Measurements from ENCODE around the gene FAM53B.

FAM53B gene

DNA sequence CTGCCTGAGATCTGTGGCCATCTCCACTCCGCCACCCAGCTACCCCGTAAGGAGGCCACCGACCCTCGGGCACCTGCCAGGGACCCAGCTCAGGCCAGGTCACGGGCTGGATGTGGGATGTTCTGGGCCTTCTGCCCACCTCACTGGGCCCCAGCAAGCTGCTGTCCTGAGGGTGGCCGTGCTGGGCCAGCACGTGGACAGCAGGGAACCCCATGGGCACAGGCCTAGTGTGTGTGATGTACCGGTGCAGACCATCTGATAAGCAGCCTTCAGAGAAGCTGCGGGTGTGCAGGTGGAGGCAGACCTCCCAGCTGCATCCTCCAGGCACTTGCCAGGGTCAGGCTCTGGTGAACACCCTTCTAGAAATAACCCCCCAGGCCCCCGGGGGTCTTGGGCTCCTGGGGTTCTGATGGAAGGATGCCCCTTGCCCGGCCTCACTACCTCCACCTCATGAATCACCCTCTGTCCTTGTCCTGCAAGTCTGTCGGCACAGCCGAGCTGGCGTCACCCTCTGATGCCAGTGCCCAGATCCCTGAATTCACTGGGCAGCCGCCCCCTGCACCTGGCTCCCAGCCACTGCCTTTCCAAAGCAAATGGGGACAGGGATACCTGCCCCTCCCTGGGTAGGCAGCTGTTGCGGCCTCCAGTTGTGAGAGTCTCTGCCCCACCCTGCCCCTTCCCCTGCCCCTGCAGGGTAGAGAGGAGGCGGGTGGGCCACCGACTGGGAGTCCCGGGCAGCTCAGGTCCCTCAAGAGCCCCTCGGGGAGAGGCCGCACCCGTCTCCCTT is 139.8 kb downstream of the FAM53B start:
- Histone ChIP-seq H3K4me3 (ENCODE audit: low read length) (no peak overlapping the region), H3K36me3 (ENCODE audit: insufficient read depth, low read length) (no peaks in the 10 kb centered on the region), H3K4me1 (ENCODE audit: insufficient read depth, low read length) (peaks cover 12% of the 10 kb centered on the region), H2AFZ (ENCODE audit: low read depth, low read length) (no peak overlapping the region), H3K9me3 (ENCODE audit: low read length) (no peaks in the 10 kb centered on the region), H3K27me3 (ENCODE audit: insufficient read depth, low read length) (no peaks in the 10 kb centered on the region)

DNA sequence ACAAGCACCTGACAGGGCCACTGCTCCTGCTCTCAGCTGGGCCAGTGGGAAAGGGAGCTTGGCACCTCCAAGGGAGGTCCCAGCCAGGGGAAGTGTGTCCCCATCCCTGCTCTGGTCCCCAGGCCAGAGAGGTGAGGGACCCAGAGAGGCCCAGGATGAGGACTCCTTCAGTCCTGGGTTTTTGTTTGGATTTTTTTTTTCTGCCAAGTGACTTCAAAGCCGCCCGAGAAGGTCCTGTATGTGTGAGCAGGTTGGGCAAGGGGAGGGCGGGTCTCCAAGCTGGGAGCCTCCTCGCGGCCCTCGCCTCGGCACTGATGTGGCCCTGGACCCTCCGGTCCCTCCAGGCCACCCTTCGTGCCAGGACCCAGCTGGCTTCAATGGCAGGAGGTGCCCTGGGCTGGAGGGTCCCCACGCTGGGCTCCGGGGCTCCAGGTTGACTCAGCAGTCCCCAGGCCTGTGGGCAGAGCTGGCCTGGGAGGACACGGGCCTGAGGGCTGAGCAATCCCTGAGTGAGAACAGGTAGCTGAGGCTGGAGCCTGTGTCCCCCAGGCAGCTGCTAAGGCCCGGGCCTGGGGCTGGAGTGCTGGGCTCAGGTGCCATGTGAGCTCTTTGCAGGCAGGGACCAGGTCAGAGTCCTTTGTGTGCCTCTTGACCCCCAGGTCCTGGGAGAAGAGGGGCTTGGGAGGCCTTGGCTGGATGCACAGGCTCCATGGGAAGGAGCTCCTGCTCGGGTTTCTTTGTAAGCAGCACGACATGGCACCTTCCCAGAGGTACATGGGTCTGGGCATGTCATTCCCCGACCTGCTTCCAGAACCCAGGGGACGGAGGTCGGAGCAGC is 140.6 kb downstream of the FAM53B start:
- H3K4me1 ChIP-seq (ENCODE audit: insufficient read depth, low read length) = peaks cover 12% of the 10 kb centered on the region
- no peaks in the 10 kb centered on the region for H3K9me3 ChIP-seq (ENCODE audit: low read length)
- H3K27me3 ChIP-seq (ENCODE audit: insufficient read depth, low read length) = no peaks in the 10 kb centered on the region
- H3K4me3 ChIP-seq (ENCODE audit: low read length) = no peak overlapping the region
- no peaks in the 10 kb centered on the region for H3K36me3 ChIP-seq (ENCODE audit: insufficient read depth, low read length)
- no peak overlapping the region for H2AFZ ChIP-seq (ENCODE audit: low read depth, low read length)

DNA sequence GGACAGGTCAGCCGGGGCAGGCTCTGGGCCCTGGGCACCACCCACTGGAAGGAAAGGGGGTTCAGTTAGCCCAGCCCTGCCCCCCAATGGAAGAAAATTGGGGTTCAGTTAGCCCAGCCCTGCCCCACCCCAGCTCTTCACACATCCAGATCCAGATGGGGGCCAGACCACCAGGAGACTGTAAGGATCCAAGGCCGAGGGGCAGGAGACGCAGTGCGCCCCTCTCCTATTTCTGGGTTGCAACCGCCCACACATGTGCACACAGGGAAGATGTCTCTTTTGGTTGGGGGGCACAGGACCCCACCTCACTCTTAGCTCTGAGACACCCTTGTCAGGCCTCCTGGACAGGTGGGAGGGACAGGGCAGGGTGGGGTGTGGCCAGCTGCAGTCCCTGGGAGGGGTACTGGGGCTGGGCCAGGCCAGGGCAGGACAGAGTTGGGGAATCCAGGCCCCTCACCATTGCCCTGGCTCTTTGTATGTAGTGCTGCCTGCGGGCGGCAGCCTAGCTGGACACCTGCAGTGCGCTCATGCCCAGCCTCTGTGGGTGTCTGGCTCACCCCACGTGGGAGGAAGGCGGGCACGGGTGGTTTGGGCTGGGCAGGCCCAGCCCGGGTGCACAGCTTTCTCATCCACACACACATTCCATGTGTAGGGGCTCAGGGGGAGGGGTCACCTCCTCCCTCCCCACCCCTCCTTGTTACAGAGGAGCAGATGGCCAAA is 141.4 kb downstream of the FAM53B start:
- no peaks in the 10 kb centered on the region for H3K27me3 ChIP-seq (ENCODE audit: insufficient read depth, low read length)
- H3K36me3 ChIP-seq (ENCODE audit: insufficient read depth, low read length) = no peaks in the 10 kb centered on the region
- H3K4me3 ChIP-seq (ENCODE audit: low read length) = no peak overlapping the region
- no peak overlapping the region for H2AFZ ChIP-seq (ENCODE audit: low read depth, low read length)
- H3K4me1 ChIP-seq (ENCODE audit: insufficient read depth, low read length) = peaks cover 12% of the 10 kb centered on the region
- no peaks in the 10 kb centered on the region for H3K9me3 ChIP-seq (ENCODE audit: low read length)

DNA sequence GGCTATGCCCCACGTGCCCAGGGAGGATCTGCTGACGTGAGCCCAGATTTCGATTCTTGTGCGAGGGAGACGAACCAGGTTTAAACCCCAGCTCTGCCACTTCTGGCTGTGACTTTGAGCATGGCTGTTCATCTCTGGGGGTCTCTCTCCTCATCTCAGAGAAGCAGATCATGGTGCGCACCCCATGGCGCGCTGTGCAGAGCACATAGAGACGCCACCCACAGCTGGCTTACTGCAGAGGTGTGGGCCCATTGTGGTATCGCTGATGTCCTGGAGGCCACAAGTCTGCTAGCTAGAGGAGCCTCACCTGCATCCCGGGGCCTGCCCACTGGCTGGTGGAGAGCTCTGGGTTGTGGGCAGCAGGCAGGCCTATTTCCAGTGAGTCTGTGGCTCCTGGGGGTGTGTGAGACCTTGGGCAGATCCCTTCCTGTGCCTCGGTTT is 142.0 kb downstream of the FAM53B start:
- Histone ChIP-seq H3K4me1 (ENCODE audit: insufficient read depth, low read length) (peaks cover 11% of the 10 kb centered on the region), H3K27me3 (ENCODE audit: insufficient read depth, low read length) (no peaks in the 10 kb centered on the region), H3K36me3 (ENCODE audit: insufficient read depth, low read length) (no peaks in the 10 kb centered on the region), H2AFZ (ENCODE audit: low read depth, low read length) (no peak overlapping the region), H3K4me3 (ENCODE audit: low read length) (no peak overlapping the region), H3K9me3 (ENCODE audit: low read length) (no peaks in the 10 kb centered on the region)

DNA sequence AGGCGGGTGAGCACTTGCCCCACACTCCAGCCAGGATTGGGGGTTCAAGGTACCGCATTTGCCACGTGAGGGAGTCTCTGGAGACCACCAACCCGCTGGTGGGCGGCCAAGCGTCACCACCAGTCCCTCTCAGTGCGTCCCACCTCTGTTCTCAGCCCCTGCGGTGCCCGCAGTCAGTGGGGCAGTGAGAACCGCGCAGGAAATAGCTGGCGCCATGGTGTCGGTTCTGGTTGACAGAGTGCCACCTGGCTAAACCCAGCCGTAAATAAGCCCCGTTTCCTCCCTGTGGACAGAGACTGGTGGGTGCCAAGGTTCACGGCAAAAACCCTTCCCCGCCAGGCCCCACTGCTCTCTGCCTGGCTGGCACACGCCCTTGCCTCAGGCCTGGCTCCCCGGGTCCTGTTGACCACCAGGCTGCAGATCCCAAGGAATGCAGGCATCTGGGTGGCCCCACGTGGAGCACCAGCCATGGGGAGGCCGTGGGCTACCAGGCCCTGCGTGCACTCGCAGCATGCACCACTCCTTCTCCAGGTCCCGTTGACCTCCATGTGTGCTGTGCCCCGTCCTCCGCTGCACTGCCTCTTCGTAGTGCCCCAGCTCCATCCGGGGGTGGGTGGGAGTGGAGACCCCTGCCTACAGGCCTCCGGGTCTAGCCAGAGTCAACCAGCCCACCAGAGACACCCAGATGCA is 142.6 kb downstream of the FAM53B start:
- Histone ChIP-seq H3K36me3 (ENCODE audit: insufficient read depth, low read length) (no peaks in the 10 kb centered on the region), H3K9me3 (ENCODE audit: low read length) (no peaks in the 10 kb centered on the region), H3K4me1 (ENCODE audit: insufficient read depth, low read length) (peaks cover 6% of the 10 kb centered on the region), H3K4me3 (ENCODE audit: low read length) (no peak overlapping the region), H2AFZ (ENCODE audit: low read depth, low read length) (no peak overlapping the region), H3K27me3 (ENCODE audit: insufficient read depth, low read length) (no peaks in the 10 kb centered on the region)

DNA sequence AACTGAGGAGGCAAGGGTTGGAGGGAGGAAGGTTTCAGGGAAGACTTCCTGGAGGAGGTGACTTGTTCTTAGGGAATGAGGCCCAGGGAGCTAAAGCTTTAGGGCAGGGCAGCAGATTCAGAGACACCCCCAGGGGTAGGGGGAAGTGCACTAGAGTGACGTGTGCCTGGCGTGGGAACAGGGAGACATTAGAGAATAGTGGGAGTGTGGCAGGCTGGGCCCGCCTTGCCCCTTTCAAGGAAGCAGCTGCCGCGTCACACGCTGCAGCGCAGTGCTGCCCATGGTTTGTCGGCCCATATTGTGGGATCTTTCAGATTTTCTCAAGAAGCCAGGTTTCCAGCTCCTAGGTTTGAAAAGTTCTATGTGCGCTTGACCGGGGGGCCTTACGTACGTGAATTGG is 143.2 kb downstream of the FAM53B start:
- Histone ChIP-seq H3K36me3 (ENCODE audit: insufficient read depth, low read length) (no peaks in the 10 kb centered on the region), H3K9me3 (ENCODE audit: low read length) (no peaks in the 10 kb centered on the region), H3K4me1 (ENCODE audit: insufficient read depth, low read length) (no peaks in the 10 kb centered on the region), H3K27me3 (ENCODE audit: insufficient read depth, low read length) (no peaks in the 10 kb centered on the region), H2AFZ (ENCODE audit: low read depth, low read length) (no peak overlapping the region), H3K4me3 (ENCODE audit: low read length) (no peak overlapping the region)

DNA sequence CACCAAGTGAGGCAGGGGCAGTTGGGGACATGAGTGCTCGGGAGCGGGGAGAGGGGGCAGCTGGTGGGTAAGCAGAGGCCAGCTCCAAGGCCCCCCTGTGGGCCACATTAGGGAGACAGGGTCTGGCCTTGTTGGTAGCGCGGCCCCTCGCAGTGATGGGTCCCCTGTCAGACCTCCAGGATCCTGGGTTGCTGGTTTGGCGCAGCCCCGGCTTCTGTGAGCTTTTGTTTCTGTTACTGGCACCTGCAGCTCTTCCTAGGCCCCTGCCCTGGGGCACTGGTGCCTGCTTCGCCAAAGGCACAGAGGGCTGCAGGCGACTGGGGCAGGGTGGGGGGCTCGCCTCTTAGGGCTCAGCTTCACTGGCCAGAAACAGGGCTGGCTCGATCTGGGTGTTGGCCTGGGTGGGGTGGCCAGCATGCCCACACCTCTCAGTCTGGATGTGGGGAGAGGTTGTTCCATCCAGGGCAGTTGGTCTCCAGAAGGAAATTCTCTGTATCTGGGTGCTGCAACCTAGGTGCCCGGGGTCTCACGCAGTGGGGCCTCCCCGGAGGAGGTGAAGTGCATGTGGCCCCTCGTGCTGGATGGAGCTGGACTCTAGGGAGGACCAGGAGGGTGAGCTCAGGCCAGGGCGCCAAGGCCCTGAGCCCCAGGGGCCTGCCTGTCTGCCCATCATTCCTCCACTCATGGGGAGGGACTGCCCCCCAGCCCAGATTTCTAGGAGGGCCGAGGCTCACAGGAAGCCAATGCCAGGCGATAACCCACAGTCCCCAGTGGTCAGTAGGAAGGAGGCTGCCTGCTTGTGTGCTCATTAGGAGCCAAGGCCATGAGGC is 143.9 kb downstream of the FAM53B start:
- H3K4me1 ChIP-seq (ENCODE audit: insufficient read depth, low read length) = no peaks in the 10 kb centered on the region
- no peaks in the 10 kb centered on the region for H3K27me3 ChIP-seq (ENCODE audit: insufficient read depth, low read length)
- H3K9me3 ChIP-seq (ENCODE audit: low read length) = no peaks in the 10 kb centered on the region
- H3K36me3 ChIP-seq (ENCODE audit: insufficient read depth, low read length) = no peaks in the 10 kb centered on the region
- no peak overlapping the region for H2AFZ ChIP-seq (ENCODE audit: low read depth, low read length)
- no peak overlapping the region for H3K4me3 ChIP-seq (ENCODE audit: low read length)

DNA sequence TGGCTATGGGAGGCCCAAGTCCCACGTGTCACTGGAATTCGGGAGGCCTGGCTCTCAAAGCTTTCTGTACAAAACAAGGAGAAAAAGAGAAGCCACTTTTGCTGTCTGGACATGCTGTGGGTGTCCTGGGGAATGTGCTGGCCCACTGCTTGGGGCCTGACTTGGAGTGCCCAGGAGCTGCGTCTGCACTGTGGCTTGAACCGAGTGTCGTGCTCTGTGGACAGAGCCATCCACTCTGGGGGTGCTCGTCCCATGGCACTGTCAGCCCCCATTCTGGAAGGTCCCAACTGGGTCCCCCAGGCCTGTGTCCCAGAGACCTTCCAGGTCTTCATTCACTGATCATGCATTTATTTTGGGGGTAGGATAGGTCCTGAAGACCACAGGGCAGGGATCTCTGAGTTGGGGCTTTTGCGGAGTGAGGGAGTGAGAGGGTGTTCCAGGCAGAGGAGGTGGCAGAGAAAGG is 144.6 kb downstream of the FAM53B start:
- Histone ChIP-seq H3K27me3 (ENCODE audit: insufficient read depth, low read length) (no peaks in the 10 kb centered on the region), H3K4me3 (ENCODE audit: low read length) (no peak overlapping the region), H3K9me3 (ENCODE audit: low read length) (no peaks in the 10 kb centered on the region), H2AFZ (ENCODE audit: low read depth, low read length) (no peak overlapping the region), H3K4me1 (ENCODE audit: insufficient read depth, low read length) (no peaks in the 10 kb centered on the region), H3K36me3 (ENCODE audit: insufficient read depth, low read length) (no peaks in the 10 kb centered on the region)

DNA sequence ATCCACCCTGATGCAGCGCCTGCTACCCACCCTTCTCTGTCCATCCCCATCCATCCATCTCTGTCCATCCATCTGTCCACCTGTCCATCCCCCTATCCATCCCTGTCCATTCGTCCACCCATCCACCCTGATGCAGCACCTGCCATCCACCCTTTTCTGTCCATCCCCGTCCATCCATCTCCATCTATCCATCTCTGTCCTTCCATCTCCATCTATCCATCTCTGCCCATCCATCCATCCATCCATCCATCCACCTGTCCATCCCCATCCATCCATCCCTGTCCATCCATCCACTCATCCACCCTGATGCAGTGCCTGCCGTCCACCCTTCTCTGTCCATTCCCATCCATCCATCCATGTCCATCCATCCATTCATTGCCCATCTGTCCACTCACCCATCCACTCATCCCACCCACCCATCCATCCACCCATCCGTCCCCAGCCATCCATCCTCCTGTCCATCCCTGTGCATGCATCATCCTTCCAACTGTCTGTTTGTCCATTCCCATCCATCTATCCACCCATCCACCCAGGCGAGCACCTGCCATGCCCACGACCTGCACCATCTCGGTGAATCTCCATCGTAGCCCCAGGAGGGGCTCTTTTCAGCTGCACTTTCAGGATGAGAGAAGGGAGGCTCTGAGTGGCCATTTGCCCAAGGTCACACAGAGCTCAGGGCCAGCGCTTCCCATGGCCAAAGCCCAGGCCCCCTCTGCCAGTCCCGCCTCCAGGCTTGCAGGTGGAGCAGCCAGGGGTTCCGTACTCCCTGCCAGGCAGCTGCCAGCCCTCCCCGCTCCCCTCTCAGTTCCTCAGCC is 145.2 kb downstream of the FAM53B start:
- H3K4me1 ChIP-seq (ENCODE audit: insufficient read depth, low read length) = no peaks in the 10 kb centered on the region
- H3K9me3 ChIP-seq (ENCODE audit: low read length) = no peaks in the 10 kb centered on the region
- H3K36me3 ChIP-seq (ENCODE audit: insufficient read depth, low read length) = no peaks in the 10 kb centered on the region
- H3K4me3 ChIP-seq (ENCODE audit: low read length) = no peak overlapping the region
- no peak overlapping the region for H2AFZ ChIP-seq (ENCODE audit: low read depth, low read length)
- no peaks in the 10 kb centered on the region for H3K27me3 ChIP-seq (ENCODE audit: insufficient read depth, low read length)

DNA sequence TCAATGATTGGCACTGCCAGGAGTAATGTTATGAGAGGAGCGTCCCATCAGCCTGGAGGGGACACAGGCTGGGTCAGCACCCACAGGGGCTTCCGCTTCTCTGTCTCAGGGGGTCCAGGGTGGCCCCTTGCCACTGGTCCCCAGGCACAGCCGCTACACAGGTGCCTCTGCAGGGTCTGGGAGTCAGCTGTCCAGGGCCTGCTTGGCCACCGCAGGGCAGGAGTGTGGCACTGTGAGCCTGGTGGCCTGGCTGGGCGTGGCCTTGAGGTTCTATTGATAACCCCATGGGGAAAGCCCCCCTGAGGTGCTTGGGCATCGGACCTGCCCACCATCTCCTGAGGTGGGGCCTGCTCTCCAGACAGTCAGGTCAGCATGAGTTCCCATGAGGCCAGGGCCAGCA is 146.0 kb downstream of the FAM53B start:
- no peaks in the 10 kb centered on the region for H3K27me3 ChIP-seq (ENCODE audit: insufficient read depth, low read length)
- no peaks in the 10 kb centered on the region for H3K36me3 ChIP-seq (ENCODE audit: insufficient read depth, low read length)
- no peak overlapping the region for H2AFZ ChIP-seq (ENCODE audit: low read depth, low read length)
- H3K9me3 ChIP-seq (ENCODE audit: low read length) = peaks cover 1% of the 10 kb centered on the region
- H3K4me1 ChIP-seq (ENCODE audit: insufficient read depth, low read length) = no peaks in the 10 kb centered on the region
- H3K4me3 ChIP-seq (ENCODE audit: low read length) = no peak overlapping the region

DNA sequence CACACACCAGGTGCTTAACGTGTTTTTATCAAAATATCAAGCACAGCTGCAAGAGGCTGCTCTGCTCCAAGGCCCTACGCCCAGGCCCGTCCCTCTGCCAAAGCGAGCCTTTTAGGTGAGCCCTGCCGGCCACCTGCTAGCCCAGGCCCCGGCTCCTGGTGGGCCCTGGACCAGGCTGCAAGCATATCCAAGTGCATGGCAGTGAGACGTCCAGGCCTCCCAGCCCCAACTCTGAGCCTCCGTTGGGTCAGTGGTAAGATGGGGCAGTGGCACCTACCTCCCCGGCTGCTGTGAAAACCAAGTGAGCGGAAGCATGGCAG is 146.4 kb downstream of the FAM53B start:
- no peak overlapping the region for H2AFZ ChIP-seq (ENCODE audit: low read depth, low read length)
- H3K36me3 ChIP-seq (ENCODE audit: insufficient read depth, low read length) = no peaks in the 10 kb centered on the region
- H3K4me3 ChIP-seq (ENCODE audit: low read length) = no peak overlapping the region
- H3K27me3 ChIP-seq (ENCODE audit: insufficient read depth, low read length) = no peaks in the 10 kb centered on the region
- peaks cover 5% of the 10 kb centered on the region for H3K9me3 ChIP-seq (ENCODE audit: low read length)
- no peaks in the 10 kb centered on the region for H3K4me1 ChIP-seq (ENCODE audit: insufficient read depth, low read length)

All from neuron (in vitro differentiated cells).